HCT116 (cell line): ENCODE measurements around the gene TRMT11. TPM values are rescaled to one million over a fixed set of nuclear protein-coding genes. Genes with fewer than 3 reads are reported as not detected.

Experiments used
- ATAC-seq: fragments of 200-7000 bp; cut with Tn5 transposase; 2 replicates; pipeline ENCODE4 v1.9.1; 2020; ENCODE audit warnings: mild to moderate bottlenecking, moderate library complexity
- BruUV-seq: library from RNA; stranded (reverse); fragments of 400-500 nt; replicated peaks from 2 replicates; lab custom pipeline; 2021; lab: Mats Ljungman, UMichigan
- CTCF ChIA-PET: fragments of 300-600 bp; sonication (Branson Sonifier 250); formaldehyde crosslinking; loops from one replicate; lab custom pipeline; 2021; ENCODE audit warnings: antibody characterized with exemption; lab: Charles Lee
- POLR2A ChIA-PET: fragments of 300-600, 350-600 bp; sonication (Branson Sonifier 250); formaldehyde crosslinking; loops from one replicate; lab custom pipeline; 2021; ENCODE audit warnings: antibody characterized with exemption; lab: Charles Lee
- RAD21 ChIA-PET, 2 experiments: fragments of 300-600 bp; sonication (Branson Sonifier 250); formaldehyde crosslinking; loops; one replicate each; lab custom pipeline; 2023; ENCODE audit warnings: low total read pairs in 2 of 2; ENCODE audit not compliant: uncharacterized antibody in 2 of 2, unreplicated experiment in 2 of 2, low non-redundant PET in 1 of 2; lab: Charles Lee
- DNase-seq: peaks from one replicate; pipeline ENCODE4 v3.0.0-alpha.2; 2010; ENCODE audit warnings: low read depth, low spot score
- H2AFZ ChIP-seq: fragments of 200-600 bp; shearing (Covaris generic), sonication (generic); 2 replicates; pipeline ENCODE4 v1.6.1; 2017; ENCODE audit warnings: low read depth, mixed run types, mixed read lengths, antibody characterized with exemption, low read length; ENCODE audit not compliant: poor library complexity, severe bottlenecking
- H3K27ac ChIP-seq: 2 replicates; pipeline ENCODE4 v1.5.1; 2012; ENCODE audit warnings: low read depth, low read length
- H3K27me3 ChIP-seq: fragments of 200-600 bp; sonication (generic); 2 replicates; pipeline ENCODE4 v1.6.1; 2016; ENCODE audit warnings: mixed run types, low read length, mixed read lengths; ENCODE audit not compliant: insufficient read depth
- H3K36me3 ChIP-seq, 2 experiments: fragments of 200-500 bp in 1 of 2; fragments of 200-600 bp in 1 of 2; sonication (Bioruptor generic) in 1 of 2; sonication (generic) in 1 of 2; 2 replicates each; pipeline versions ENCODE4 v1.5.1 to v1.6.1; 2014 to 2016; ENCODE audit warnings: low read length in 2 of 2, inconsistent platforms in 1 of 2, mixed read lengths in 1 of 2, mixed run types in 1 of 2; ENCODE audit not compliant: insufficient read depth in 2 of 2, control insufficient read depth in 1 of 2
- H3K4me1 ChIP-seq, 2 experiments: fragments of 200-600 bp in 1 of 2; sonication (generic) in 1 of 2; 2 replicates each; pipeline versions ENCODE4 v1.5.1 to v1.6.1; 2012 to 2017; ENCODE audit warnings: low read length in 2 of 2, inconsistent platforms in 1 of 2, mild to moderate bottlenecking in 1 of 2, mixed read lengths in 1 of 2, mixed run types in 1 of 2, moderate library complexity in 1 of 2; ENCODE audit not compliant: insufficient read depth in 2 of 2, control insufficient read depth in 1 of 2
- H3K4me2 ChIP-seq: fragments of 200-600 bp; sonication (generic); 2 replicates; pipeline ENCODE4 v1.6.1; 2017; ENCODE audit warnings: mixed run types, low read length, mixed read lengths
- H3K4me3 ChIP-seq, 2 experiments: fragments of 200-600 bp in 1 of 2; sonication (generic) in 1 of 2; replicated peaks in 1 of 2; 2 replicates each; pipeline ENCODE4 v1.5.1; 2011 to 2016; ENCODE audit warnings: low read length in 2 of 2, control low read depth in 1 of 2, low read depth in 1 of 2, mild to moderate bottlenecking in 1 of 2, mixed read lengths in 1 of 2, mixed run types in 1 of 2
- H3K79me2 ChIP-seq: fragments of 200-600 bp; sonication (generic); 2 replicates; pipeline ENCODE4 v1.6.1; 2017; ENCODE audit warnings: mild to moderate bottlenecking, mixed run types, low read length, moderate library complexity, mixed read lengths; ENCODE audit not compliant: insufficient read depth
- H3K9ac ChIP-seq: fragments of 200-600 bp; sonication (generic); 2 replicates; pipeline ENCODE4 v1.6.1; 2016; ENCODE audit warnings: low read length, mixed read lengths
- H3K9me2 ChIP-seq: fragments of 200-600 bp; sonication (generic), shearing (Covaris generic); 2 replicates; pipeline ENCODE4 v1.6.1; 2017; ENCODE audit warnings: mixed run types, mild to moderate bottlenecking, moderate library complexity; ENCODE audit not compliant: insufficient read depth
- H3K9me3 ChIP-seq, 2 experiments: fragments of 200-500 bp in 1 of 2; fragments of 200-600 bp in 1 of 2; sonication (Bioruptor generic) in 1 of 2; sonication (generic) in 1 of 2; 2 replicates each; pipeline ENCODE4 v1.6.1; 2014 to 2017; ENCODE audit warnings: low read length in 2 of 2, mixed read lengths in 2 of 2, inconsistent platforms in 1 of 2, low read depth in 1 of 2, mild to moderate bottlenecking in 1 of 2, mixed run types in 1 of 2, moderate library complexity in 1 of 2; ENCODE audit not compliant: control insufficient read depth in 1 of 2, insufficient read depth in 1 of 2
- H4K20me1 ChIP-seq: fragments of 200-600 bp; sonication (generic), shearing (Covaris generic); 2 replicates; pipeline ENCODE4 v1.6.1; 2017; ENCODE audit warnings: mixed run types, mild to moderate bottlenecking, moderate library complexity; ENCODE audit not compliant: insufficient read depth
- CBX3 ChIP-seq: IDR thresholded peaks from 2 replicates; pipeline ENCODE4 v1.6.1; 2012; ENCODE audit warnings: low read depth
- CEBPB ChIP-seq: IDR thresholded peaks from 2 replicates; pipeline ENCODE4 v1.6.1; 2012; ENCODE audit warnings: low read depth
- ELF1 ChIP-seq: IDR thresholded peaks from 2 replicates; pipeline ENCODE4 v1.6.1; 2012; ENCODE audit warnings: low read depth, borderline replicate concordance
- EZH2phosphoT487 ChIP-seq: fragments of 200-600 bp; IDR thresholded peaks from 2 replicates; pipeline ENCODE4 v1.6.1; 2018; ENCODE audit warnings: antibody characterized with exemption, borderline replicate concordance
- FOSL1 ChIP-seq: IDR thresholded peaks from 2 replicates; pipeline ENCODE4 v1.6.1; 2012; ENCODE audit warnings: low read depth
- JUND ChIP-seq: IDR thresholded peaks from 2 replicates; pipeline ENCODE4 v1.6.1; 2012
- POLR2AphosphoS5 ChIP-seq: IDR thresholded peaks from 2 replicates; pipeline ENCODE4 v1.6.1; 2011; ENCODE audit warnings: mild to moderate bottlenecking, low read depth, low read length, moderate library complexity
- SIN3A ChIP-seq: IDR thresholded peaks from 2 replicates; pipeline ENCODE4 v1.6.1; 2012; ENCODE audit warnings: low read depth
- SP1 ChIP-seq: IDR thresholded peaks from 2 replicates; pipeline ENCODE4 v1.6.1; 2012; ENCODE audit warnings: low read depth
- SRF ChIP-seq: IDR thresholded peaks from 2 replicates; pipeline ENCODE4 v1.6.1; 2012; ENCODE audit warnings: low read depth
- TCF7L2 ChIP-seq: IDR thresholded peaks from 2 replicates; pipeline ENCODE4 v1.7.0; 2011; ENCODE audit warnings: borderline replicate concordance, inconsistent platforms; ENCODE audit not compliant: insufficient read depth, insufficient read length; ENCODE audit errors: extremely low read depth
- YY1 ChIP-seq: IDR thresholded peaks from 2 replicates; pipeline ENCODE4 v1.6.1; 2011; ENCODE audit warnings: low read length, low read depth, moderate library complexity, mild to moderate bottlenecking; ENCODE audit not compliant: insufficient replicate concordance; ENCODE audit errors: extremely low read depth
- ZFX ChIP-seq: fragments of 450-650 bp; IDR thresholded peaks from 2 replicates; pipeline ENCODE4 v1.6.1; 2017
- ZNF274 ChIP-seq: fragments of 200-500 bp; sonication (Bioruptor generic); IDR thresholded peaks from 2 replicates; pipeline ENCODE4 v1.6.1; 2014; ENCODE audit warnings: mild to moderate bottlenecking, low read depth, low read length, inconsistent platforms
- intact Hi-C: fragments of 100-400 bp; cut with micrococcal nuclease; formaldehyde crosslinking; loops from 2 replicates; pipeline ENCODE4 v1.10.0; 2022
- total RNA-seq: library from RNA; stranded (reverse); gene quantifications from one replicate; pipeline ENCODE4 v1.2.1, GENCODE V29; 2021; ENCODE audit not compliant: unreplicated experiment
- TF ChIP-seq, protein P1 (sequence below): IDR thresholded peaks from 2 replicates; pipeline ENCODE4 v1.6.1; 2012; ENCODE audit warnings: low read depth
- TF ChIP-seq, protein P2 (sequence below), 3 experiments: fragments of 200-600 bp in 1 of 3; sonication (generic) in 1 of 3; IDR thresholded peaks in 2 of 3; conservative IDR thresholded peaks in 1 of 3; 2 replicates each; pipeline ENCODE4 v1.5.1; 2012 to 2017; ENCODE audit warnings: low read depth in 2 of 3, low read length in 2 of 3, antibody characterized with exemption in 1 of 3, borderline replicate concordance in 1 of 3, control low read depth in 1 of 3, mild to moderate bottlenecking in 1 of 3, mixed read lengths in 1 of 3, mixed run types in 1 of 3, moderate library complexity in 1 of 3; ENCODE audit not compliant: insufficient read depth in 1 of 3
- TF ChIP-seq, protein P3 (sequence below): IDR thresholded peaks from 2 replicates; pipeline ENCODE4 v1.6.1; 2012
- TF ChIP-seq, protein P4 (sequence below): IDR thresholded peaks from 2 replicates; pipeline ENCODE4 v1.6.1; 2011; ENCODE audit warnings: mild to moderate bottlenecking, low read length, moderate library complexity; ENCODE audit not compliant: insufficient replicate concordance; ENCODE audit errors: extremely low read depth

TRMT11 gene
- total RNA-seq, 1 experiment from 2014 or later = 41.8 TPM

DNA sequence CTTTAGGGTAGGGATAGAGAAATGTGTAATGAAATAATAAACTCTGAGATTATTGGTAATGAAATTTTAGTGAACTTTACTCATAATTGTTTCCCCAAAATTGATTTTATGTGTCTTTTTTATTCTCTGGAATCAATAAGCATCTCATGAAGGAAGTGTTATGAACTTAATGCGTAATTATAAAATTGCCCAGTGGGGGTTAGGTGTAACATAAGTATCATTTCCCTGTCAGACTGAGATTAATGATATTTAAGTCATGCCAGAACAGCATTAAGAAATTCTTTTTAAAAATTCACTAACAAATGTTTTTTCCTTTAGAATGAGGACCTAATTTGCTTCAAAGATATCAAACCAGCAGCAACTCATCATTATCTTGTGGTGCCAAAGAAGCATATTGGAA is 19.8 kb upstream of the TRMT11 start:
- Histone ChIP-seq H3K27me3 (no peaks in the 10 kb centered on the region), H3K4me2 (no peak overlapping the region), H3K4me1 (no peaks in the 10 kb centered on the region), H3K9me2 (no peaks in the 10 kb centered on the region), H3K9me3 (no peaks in the 10 kb centered on the region), H4K20me1 (no peaks in the 10 kb centered on the region), H3K4me3 (no peak overlapping the region), H3K79me2 (no peaks in the 10 kb centered on the region), H3K36me3 (no peaks in the 10 kb centered on the region), H3K9ac (no peak overlapping the region), H2AFZ (no peak overlapping the region), H3K27ac (no peak overlapping the region)
- ChIA-PET POLR2A (no interaction called here), CTCF (no interaction called here), RAD21 (no interaction called here)
- no peak for ATAC-seq
- DNase-seq = no peak
- BruUV-seq = no TSS peak
- no peak for TF ChIP-seq SIN3A
- no peak for TF ChIP-seq SRF
- TF ChIP-seq, protein P1, sequence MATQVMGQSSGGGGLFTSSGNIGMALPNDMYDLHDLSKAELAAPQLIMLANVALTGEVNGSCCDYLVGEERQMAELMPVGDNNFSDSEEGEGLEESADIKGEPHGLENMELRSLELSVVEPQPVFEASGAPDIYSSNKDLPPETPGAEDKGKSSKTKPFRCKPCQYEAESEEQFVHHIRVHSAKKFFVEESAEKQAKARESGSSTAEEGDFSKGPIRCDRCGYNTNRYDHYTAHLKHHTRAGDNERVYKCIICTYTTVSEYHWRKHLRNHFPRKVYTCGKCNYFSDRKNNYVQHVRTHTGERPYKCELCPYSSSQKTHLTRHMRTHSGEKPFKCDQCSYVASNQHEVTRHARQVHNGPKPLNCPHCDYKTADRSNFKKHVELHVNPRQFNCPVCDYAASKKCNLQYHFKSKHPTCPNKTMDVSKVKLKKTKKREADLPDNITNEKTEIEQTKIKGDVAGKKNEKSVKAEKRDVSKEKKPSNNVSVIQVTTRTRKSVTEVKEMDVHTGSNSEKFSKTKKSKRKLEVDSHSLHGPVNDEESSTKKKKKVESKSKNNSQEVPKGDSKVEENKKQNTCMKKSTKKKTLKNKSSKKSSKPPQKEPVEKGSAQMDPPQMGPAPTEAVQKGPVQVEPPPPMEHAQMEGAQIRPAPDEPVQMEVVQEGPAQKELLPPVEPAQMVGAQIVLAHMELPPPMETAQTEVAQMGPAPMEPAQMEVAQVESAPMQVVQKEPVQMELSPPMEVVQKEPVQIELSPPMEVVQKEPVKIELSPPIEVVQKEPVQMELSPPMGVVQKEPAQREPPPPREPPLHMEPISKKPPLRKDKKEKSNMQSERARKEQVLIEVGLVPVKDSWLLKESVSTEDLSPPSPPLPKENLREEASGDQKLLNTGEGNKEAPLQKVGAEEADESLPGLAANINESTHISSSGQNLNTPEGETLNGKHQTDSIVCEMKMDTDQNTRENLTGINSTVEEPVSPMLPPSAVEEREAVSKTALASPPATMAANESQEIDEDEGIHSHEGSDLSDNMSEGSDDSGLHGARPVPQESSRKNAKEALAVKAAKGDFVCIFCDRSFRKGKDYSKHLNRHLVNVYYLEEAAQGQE = no peak
- no peak for TF ChIP-seq ZFX
- TF ChIP-seq, protein P2, sequence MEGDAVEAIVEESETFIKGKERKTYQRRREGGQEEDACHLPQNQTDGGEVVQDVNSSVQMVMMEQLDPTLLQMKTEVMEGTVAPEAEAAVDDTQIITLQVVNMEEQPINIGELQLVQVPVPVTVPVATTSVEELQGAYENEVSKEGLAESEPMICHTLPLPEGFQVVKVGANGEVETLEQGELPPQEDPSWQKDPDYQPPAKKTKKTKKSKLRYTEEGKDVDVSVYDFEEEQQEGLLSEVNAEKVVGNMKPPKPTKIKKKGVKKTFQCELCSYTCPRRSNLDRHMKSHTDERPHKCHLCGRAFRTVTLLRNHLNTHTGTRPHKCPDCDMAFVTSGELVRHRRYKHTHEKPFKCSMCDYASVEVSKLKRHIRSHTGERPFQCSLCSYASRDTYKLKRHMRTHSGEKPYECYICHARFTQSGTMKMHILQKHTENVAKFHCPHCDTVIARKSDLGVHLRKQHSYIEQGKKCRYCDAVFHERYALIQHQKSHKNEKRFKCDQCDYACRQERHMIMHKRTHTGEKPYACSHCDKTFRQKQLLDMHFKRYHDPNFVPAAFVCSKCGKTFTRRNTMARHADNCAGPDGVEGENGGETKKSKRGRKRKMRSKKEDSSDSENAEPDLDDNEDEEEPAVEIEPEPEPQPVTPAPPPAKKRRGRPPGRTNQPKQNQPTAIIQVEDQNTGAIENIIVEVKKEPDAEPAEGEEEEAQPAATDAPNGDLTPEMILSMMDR (IDR thresholded peaks at IDR 0.05 in 2 of 3, conservative IDR thresholded peaks at IDR 0.05 in 1 of 3; ENCODE audit: borderline replicate concordance in 1 of 3, insufficient read depth in 1 of 3, low read depth in 2 of 3, low read length in 2 of 3) = no peak
- no peak for TF ChIP-seq CBX3
- TF ChIP-seq TCF7L2 = no peak
- TF ChIP-seq CEBPB = no peak
- no peak for TF ChIP-seq ZNF274
- no peak for TF ChIP-seq JUND
- no peak for TF ChIP-seq SP1
- TF ChIP-seq, protein P3, sequence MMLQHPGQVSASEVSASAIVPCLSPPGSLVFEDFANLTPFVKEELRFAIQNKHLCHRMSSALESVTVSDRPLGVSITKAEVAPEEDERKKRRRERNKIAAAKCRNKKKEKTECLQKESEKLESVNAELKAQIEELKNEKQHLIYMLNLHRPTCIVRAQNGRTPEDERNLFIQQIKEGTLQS = no peak
- no peak for TF ChIP-seq FOSL1
- TF ChIP-seq, protein P4, sequence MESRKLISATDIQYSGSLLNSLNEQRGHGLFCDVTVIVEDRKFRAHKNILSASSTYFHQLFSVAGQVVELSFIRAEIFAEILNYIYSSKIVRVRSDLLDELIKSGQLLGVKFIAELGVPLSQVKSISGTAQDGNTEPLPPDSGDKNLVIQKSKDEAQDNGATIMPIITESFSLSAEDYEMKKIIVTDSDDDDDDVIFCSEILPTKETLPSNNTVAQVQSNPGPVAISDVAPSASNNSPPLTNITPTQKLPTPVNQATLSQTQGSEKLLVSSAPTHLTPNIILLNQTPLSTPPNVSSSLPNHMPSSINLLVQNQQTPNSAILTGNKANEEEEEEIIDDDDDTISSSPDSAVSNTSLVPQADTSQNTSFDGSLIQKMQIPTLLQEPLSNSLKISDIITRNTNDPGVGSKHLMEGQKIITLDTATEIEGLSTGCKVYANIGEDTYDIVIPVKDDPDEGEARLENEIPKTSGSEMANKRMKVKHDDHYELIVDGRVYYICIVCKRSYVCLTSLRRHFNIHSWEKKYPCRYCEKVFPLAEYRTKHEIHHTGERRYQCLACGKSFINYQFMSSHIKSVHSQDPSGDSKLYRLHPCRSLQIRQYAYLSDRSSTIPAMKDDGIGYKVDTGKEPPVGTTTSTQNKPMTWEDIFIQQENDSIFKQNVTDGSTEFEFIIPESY = no peak
- no peak for TF ChIP-seq POLR2AphosphoS5
- no peak for TF ChIP-seq EZH2phosphoT487
- no peak for TF ChIP-seq YY1
- no peak for TF ChIP-seq ELF1
- intact Hi-C loops = no loop called here
